ENCODE data around the gene CECR2.
"Not testable (repeated sequence)": the region's sequence is repeated elsewhere in the genome, so short reads cannot be mapped to it uniquely, and the experiment has no call there.

The CECR2 gene

GRCh38 chr22:17407643-17408042 is 38.4 kb downstream of the CECR2 start:
- no peak for DNase-seq

GRCh38 chr22:17410576-17410975 is 41.3 kb downstream of the CECR2 start:
- no peak for DNase-seq

- DNase-seq: no peak
Observed at GRCh38 chr22:17411213-17411612, 42.0 kb downstream of the CECR2 start.

DNA sequence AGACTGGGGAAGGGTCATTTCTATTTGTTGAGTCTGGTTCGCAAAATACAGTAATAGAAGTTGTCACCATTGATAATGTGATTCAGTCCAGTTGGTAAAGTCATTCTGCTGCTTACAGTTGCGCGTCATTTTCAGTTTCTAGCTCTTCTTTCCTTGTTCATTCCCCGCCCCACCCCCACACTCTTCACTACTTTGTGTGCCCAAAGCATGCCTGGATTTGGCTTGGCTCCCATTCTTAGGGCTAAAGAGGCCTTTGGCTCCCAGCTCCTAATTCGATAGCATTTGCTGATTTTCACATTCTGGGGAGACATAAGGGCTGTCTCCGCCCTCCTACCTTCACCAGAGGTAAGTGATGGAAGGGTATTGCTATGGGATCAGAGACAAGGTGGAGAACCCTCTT is 43.0 kb downstream of the CECR2 start:
- no peak for DNase-seq

DNA sequence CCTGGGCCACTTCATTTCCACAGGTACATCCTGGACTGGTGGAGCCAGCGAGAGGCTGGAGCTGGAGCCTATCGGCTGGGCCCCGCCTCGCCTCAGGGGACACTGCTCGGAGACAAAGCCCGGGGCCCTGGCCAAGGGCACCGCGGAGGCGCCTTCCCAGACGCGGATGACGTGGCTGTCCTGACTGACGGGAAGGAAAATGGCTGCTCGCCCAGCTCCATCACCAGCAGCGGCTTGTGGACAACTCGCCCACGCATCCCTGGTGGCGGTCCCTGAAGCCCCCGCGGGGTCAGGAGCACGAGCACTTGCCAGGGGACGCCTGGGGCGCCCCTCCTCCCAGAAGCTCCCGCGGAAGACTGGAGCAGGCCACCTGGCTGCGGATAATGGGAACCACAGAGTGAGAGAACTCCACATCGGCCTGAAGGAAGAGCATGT is 49.6 kb downstream of the CECR2 start:
- no peak for DNase-seq

GRCh38 chr22:17419348-17419747 is 50.1 kb downstream of the CECR2 start:
- no peak for DNase-seq

DNA sequence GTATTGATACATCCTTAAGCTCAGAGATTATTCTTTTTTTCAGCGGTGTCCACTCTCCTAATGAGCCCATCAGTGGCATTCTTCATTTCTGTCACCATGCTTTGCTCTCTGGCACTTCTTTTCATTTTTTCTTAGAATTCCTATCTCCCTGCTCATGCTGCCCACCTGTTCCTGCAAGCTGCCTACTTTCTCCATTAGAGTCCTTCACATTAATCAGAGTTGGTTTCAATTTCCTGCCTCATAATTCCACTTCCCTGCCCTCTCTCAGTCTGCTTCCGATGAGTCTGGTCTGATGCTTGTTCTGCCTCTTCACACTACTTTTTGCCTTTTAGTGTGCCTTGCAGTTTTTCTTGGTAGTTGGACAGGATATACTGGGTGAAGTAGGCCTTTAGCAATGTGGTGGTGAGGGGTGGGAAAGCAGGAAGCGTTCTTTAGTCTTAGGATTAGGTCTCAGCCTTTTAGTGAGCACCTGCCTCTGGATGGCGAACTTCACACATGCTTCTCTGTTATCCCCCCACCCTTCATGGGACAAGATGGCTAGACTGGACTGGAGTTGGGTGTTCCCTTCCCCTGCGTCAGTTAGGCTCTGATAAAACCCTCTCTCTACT is 53.6 kb downstream of the CECR2 start:
- DNase-seq: no peak

DNA sequence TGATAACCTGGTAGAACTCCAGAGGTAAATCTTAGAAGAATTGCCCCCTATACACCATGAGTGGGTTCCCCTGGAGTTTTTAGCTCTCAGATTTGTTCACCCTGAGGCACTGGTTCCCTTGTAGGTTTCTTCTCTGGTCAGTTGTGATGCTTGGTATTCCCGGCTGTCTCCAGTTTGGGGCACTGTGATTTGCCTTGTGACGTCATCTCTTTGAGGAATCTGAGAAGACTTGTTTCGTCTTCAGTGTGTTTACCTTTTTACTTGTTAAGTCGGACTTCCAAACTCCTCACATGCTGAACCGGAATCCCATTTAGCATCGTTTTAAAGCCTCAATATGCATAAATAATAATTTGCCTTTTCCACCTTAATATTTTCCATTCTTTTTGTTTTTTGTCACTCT is 54.4 kb downstream of the CECR2 start:
- DNase-seq: no peak

DNA sequence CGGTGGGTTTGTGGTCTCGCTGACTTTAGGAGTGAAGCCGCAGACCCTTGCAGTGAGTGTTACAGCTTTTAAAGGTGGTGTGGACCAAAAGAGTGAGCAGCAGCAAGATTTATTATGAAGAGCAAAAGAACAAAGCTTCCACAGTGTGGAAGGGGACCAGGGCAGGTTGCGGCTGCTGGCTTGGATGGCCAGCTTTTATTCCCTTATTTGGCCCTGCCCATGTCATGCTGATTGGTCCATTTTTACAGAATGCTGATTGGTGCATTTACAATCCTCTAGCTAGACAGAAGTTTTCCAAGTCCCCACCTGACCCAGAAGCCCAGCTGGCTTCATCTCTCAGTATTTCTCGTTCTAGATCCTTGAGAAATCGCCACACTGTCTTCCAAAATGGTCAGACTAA is 58.3 kb downstream of the CECR2 start:
- not testable (repeated sequence) for DNase-seq

DNA sequence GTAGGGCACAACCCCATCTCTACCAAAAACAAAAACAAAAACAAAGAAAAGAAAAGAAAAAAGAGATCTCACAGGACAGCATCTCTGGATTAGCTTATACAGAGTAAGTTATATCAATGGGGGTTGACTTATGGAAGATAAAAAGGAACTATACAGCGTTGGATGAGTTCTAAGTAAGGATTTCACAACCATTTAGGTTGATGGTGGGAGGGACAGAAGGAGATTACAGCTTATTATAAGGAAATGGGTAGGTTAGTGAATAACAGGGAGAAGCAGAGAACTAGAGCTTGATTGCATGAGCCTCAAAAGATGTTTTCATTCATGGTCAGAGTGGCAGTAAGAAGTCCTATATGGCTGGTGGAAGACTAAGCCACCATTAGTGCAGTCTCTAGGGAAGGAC is 60.3 kb downstream of the CECR2 start:
- no peak for DNase-seq

GRCh38 chr22:17430412-17430811 is 61.2 kb downstream of the CECR2 start:
- no peak for DNase-seq

GRCh38 chr22:17431179-17431578 is 61.9 kb downstream of the CECR2 start:
- no peak for DNase-seq

DNA sequence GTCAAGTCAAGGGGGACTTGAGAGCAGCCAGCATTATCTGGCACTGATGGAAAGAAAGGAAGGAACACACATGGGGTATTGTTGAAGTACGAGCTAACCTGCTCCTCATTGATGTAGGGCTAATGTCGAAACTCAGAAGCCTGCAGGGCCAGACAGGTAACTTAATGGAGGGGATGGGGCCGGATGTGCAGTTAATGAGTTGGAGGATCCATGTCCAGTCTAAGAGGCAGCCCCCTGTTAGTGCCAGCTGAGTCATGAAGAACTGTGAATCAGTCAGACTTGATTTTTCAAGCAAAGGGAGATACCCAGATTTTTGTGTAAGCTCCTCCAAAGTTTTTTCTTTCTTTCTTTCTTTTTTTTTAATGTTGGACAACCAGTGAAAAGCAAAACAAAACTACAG is 65.6 kb downstream of the CECR2 start:
- DNase-seq: no peak

DNA sequence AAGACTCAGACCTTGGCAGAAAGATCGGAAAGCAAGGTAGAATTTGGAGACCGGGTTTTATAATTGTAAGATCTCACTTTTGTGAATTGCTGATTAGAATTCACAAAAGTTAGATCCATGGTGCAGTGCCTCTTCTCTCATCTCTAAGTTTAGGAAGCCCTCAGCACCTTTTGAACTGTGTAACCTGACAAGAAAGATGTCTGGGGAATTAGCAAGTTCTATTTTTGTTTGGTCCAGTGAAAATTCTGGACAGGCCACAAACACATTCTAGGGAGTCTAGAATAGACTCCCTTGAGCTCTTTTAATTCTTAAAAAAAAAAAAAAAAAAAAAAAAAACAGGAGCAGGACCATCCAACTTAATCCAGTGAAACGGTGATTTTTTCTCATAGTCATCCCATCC is 66.1 kb downstream of the CECR2 start:
- no peak for DNase-seq

- no peak for DNase-seq
Observed at GRCh38 chr22:17436382-17436980, 67.2 kb downstream of the CECR2 start.

DNA sequence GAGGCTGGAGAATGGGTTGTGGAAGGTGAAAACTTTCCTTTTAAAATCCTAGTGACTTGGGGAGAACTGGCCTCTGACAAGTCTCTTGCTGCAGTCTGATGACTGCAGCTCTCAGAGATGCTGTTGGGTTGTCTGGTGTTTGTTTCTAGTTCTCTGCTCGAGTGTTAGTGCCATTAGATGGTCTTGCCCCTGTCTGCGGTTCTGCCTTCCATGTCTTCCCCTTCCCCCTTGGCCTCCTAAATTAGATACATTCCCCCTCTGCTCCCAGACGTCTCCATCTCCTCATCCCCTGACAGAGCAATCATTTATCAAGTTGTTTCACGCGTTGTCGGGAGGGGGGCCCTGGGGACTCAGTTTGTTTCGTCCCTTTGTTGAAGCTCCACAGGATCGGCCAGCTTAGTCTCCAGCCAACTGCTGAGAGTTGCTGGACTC is 67.7 kb downstream of the CECR2 start:
- no peak for DNase-seq

GRCh38 chr22:17438026-17438425 is 68.8 kb downstream of the CECR2 start:
- DNase-seq: no peak

- DNase-seq: no peak
Observed at GRCh38 chr22:17441326-17441725, 72.1 kb downstream of the CECR2 start.

DNA sequence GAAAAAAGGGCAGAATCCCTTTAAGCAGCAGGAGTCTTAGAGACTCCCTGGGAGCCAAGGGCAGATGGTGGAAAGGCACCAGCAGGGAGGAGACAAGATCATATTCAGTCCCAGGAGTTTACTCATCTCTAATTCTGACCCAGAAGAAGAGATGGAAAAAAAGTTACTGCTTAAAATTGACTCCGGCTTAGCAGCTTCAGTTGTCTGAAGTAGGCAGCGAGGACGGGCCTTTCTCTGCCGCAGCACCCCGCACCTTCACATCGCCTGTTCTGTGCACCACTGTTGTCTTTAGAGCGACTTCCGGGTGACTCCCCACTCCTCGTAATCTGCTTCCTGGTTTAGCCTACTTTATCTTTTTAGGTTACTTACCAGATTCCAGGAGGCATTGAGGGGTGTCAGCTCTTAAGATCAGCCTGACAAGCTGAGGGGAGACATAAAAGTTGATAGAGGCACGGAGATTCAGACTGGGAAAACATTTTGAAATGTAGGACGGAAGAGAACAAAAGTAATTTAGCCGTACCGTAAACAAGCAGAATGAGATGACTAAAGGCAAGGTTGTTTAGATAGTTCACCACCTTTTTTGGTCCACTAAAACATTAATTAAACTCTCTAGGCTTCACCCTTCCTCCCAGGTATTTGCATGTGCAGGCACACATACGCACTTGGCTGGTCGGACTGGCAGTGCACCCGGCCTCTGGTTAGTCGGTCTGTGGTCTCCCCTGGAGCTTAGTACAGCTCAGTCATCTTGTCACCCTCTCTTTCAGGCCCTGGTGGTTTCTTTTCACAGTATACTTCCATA is 74.3 kb downstream of the CECR2 start:
- no peak for DNase-seq

- DNase-seq: no peak
Observed at GRCh38 chr22:17444204-17444504, 74.9 kb downstream of the CECR2 start.

DNA sequence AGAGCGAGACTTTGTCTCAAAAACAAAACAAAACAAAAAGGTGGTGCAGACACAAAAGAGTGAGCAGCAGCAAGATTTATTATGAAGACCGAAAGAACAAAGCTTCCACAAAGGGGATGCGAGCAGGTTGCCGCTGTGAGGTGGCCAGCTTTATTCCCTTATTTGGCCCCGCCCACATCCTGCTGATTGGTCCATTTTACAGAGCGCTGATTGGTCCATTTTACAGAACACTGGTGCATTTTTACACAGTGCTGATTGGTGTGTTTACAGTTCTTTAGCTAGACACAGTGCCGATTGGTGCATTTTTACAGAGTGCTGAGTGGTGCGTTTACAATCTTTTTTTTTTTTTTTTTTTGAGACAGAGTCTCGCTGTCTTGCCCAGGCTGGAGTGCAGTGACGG is 77.4 kb downstream of the CECR2 start:
- DNase-seq: no peak

DNA sequence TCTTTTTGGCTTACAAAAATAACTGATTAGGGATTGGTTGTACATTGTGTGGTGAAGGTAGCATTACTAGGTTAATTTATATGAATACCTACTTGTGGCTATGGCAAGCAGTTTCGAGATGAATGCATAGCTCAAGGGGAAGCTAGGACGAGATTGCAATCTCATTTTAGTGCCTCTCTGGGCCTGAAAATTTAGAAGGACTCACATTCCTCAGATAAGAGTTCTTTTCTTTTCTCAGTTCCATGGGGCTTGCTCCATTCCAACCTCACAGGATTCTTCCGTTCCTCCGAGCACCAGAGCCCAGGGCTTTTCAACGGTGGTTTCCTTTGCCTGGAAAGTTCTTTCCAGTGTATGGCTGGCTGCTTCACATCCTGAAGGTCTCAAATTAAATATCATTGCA is 82.1 kb downstream of the CECR2 start:
- DNase-seq: no peak

- DNase-seq: no peak
Observed at GRCh38 chr22:17460895-17461294, 91.6 kb downstream of the CECR2 start.

DNA sequence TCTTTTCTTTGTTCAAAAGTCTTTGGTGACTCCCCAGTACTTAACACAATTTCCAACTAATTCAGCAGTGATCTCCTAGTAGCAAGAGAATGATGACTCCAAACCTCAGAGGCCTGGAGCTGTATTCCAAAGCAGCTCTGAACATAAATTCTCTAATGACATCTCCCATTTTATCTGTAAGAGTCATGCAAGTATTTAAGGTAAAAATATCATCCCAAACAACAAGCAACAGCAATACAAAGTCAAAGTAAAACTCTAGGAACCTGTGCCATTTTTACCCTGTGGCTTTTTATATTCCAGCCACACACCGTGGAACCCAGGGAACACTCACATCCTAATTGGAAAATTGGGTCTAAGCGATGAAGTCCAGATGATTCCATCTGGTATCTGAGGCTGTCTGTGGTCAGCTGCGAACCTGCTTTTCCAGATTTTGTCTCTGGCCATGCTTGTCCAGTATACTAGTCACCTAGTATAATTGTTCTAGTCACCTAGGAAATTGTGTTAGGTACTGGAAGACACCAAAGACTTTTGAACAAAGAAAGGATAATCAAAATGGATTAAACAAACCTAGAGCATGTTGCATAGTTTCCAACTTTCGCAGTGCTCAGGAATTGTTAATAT is 101.7 kb downstream of the CECR2 start:
- DNase-seq: no peak
